Hindlimb muscle (tissue), 1 donor: ENCODE results near the gene PKM. TPM values are rescaled to one million over a fixed set of nuclear protein-coding genes. Genes with fewer than 3 reads are reported as not detected.

Experiments used
- DNase-seq: peaks from one replicate; pipeline ENCODE4 v3.0.0-alpha.2; 2013
- polyA plus RNA-seq: library from polyadenylated mRNA; unstranded; fragments of 120-200 nt; gene quantifications from one replicate; pipeline ENCODE4 v1.2.1, GENCODE V29; 2013; ENCODE audit not compliant: insufficient read length

PKM gene
- polyA plus RNA-seq, 1 donor, result 1,017 TPM

- no peak for DNase-seq
Measured at GRCh38 chr15:72233769-72234168, 2.8 kb upstream of the PKM start.

- DNase-seq, result peak; percentile 28
Measured at GRCh38 chr15:72231833-72232478, 966 bp upstream of the PKM start.

- DNase-seq, result peak; percentile 93
Measured at GRCh38 chr15:72230197-72231065, 559 bp downstream of the PKM start.

- no peak for DNase-seq
Measured at GRCh38 chr15:72229947-72230196, 1.1 kb downstream of the PKM start.

- peak; percentile 32 for DNase-seq
Measured at GRCh38 chr15:72229076-72229946, 1.7 kb downstream of the PKM start.

GRCh38 chr15:72227720-72228119 is 3.3 kb downstream of the PKM start:
- DNase-seq, result no peak

GRCh38 chr15:72227192-72227586 is 3.8 kb downstream of the PKM start:
- no peak for DNase-seq

GRCh38 chr15:72223278-72223677 is 7.7 kb downstream of the PKM start:
- no peak for DNase-seq

- no peak for DNase-seq
Measured at GRCh38 chr15:72222393-72222792, 8.6 kb downstream of the PKM start.

GRCh38 chr15:72220687-72221086 is 10.3 kb downstream of the PKM start:
- DNase-seq, result no peak

- no peak for DNase-seq
Measured at GRCh38 chr15:72217216-72217615, 13.8 kb downstream of the PKM start.

- DNase-seq, result no peak
Measured at GRCh38 chr15:72216079-72216478, 14.9 kb downstream of the PKM start.

GRCh38 chr15:72207558-72208085 is 23.4 kb downstream of the PKM start:
- no peak for DNase-seq

- DNase-seq, result no peak
Measured at GRCh38 chr15:72206677-72207000, 24.4 kb downstream of the PKM start.

GRCh38 chr15:72205896-72206676 is 24.9 kb downstream of the PKM start:
- no peak for DNase-seq

GRCh38 chr15:72205273-72205672 is 25.7 kb downstream of the PKM start:
- no peak for DNase-seq

GRCh38 chr15:72203507-72203837 is 27.5 kb downstream of the PKM start:
- peak; percentile 76 for DNase-seq

- DNase-seq, result no peak
Measured at GRCh38 chr15:72202801-72203506, 28.0 kb downstream of the PKM start.

GRCh38 chr15:72202302-72202701 is 28.7 kb downstream of the PKM start:
- DNase-seq, result no peak

- DNase-seq, result no peak
Measured at GRCh38 chr15:72201391-72201921, 29.5 kb downstream of the PKM start.

- no peak for DNase-seq
Measured at GRCh38 chr15:72200395-72201237, 30.4 kb downstream of the PKM start.
